OCI-M1 (cell line): ENCODE data around the gene ADAMTSL3.
"Not testable (repeated sequence)": the region's sequence is repeated elsewhere in the genome, so short reads cannot be mapped to it uniquely, and the experiment has no call there.

Source experiments
- DNase-seq: peaks from one replicate; lab custom pipeline; 2025; lab: John Stamatoyannopoulos, UW

The ADAMTSL3 gene

DNA sequence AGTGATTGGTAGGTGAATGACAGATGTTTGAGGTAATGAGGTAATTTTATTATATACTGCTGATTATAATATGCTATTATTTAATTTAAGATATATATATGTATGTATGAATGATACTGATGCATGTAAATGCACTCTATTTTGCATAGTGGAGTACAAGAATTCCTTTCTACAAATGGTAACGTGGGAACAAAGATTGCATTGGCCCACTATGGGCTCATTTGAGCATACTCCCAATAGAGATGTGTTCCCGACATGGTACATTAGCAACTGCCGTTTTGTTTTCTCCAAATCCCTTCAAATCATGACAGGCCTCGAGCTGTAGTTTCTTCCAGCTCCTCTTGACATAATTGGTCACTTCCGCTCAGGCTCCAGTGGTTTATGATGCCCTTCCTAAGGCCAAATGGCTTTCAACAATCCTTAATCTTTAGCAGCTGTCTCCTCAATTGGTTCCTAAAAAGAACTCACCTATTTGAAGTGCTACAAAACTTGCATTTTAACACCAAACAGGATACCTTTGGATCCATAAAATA lies 266.1 kb downstream of the ADAMTSL3 start:
- DNase-seq = no peak

GRCh38 chr15:83922649-83923294 lies 268.8 kb downstream of the ADAMTSL3 start:
- no peak for DNase-seq

- no peak for DNase-seq
Observed at GRCh38 chr15:83926116-83926515, 272.2 kb downstream of the ADAMTSL3 start.

DNA sequence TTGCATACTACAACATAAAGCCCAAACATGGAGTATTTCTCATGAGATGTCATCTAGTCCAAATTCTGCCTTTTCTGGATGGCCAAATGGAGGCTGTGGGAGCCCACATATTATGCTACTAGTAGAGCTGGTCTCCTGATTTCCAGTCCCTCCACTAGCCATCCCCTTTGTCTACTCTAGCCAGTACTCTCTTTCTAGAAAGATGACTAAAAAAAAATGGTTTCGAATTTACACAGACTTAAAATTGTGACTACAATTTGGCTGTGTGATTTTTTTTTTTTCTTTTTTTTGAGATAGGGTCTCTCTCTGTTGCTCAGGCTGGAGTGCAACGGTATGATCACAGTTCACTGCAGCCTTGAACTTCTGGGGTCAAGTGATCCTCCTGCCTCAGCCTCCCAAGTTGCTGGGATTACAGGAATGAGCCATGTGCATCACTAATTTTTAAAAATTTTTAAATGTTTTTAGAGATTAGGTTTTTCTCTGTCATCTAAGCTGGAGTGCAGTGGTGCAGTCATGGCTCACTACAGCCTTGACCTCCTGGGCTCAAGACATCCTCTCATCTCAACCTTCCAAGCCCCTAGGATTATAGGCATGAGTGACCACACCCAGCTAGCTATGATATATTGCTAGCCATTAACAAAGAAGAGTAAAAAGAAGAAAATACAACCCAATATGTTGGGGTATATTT lies 273.9 kb downstream of the ADAMTSL3 start:
- no peak for DNase-seq

GRCh38 chr15:83928392-83928734 lies 274.4 kb downstream of the ADAMTSL3 start:
- DNase-seq = no peak

DNA sequence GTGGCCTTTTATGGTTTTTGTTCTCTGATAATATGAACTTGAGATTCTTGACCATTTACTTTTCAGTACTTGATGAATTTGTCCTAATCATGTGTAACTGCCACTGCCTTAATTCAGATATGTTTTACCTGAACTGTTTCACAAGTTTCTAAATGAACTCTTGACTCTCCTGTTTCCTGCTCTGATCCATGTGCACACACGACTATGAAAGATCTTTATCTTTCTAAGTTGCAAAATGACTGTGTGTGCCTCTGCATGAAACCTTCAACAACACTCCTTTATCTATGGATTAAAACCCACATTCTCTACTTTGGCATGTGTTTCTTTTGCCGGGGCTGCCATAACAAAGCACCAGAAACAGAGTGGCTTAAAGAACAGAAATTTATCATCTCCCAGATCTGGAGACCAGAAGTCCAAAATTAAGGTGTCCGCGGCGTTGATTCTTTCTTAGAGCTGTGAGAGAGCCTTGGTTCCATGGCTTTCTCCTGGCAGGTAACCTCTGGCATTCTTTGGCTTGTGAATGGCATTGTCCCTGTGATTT lies 275.0 kb downstream of the ADAMTSL3 start:
- DNase-seq = no peak

GRCh38 chr15:83929619-83930018 lies 275.7 kb downstream of the ADAMTSL3 start:
- DNase-seq = no peak

- DNase-seq = no peak
Observed at GRCh38 chr15:83930392-83931212, 276.7 kb downstream of the ADAMTSL3 start.

GRCh38 chr15:83935774-83936173 lies 281.9 kb downstream of the ADAMTSL3 start:
- DNase-seq = no peak

DNA sequence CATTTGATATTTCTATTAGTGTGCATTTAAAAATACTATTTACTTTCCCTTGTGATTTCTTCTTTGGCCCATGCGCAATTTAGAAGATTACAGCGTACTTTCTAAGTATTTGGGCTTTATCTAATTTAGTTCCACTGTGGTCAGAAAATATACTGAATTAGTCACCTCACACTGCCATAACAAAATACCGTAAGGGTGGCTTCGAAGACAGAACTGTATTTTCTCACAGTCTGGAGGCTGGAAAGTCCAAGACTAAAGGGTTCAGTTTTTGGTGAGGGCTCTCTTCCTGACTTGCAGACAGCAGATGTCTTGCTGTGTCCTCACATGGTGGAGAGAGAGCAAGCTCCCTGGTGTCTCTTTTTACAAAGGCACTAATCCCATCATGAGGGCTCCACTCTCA lies 286.2 kb downstream of the ADAMTSL3 start:
- no peak for DNase-seq

DNA sequence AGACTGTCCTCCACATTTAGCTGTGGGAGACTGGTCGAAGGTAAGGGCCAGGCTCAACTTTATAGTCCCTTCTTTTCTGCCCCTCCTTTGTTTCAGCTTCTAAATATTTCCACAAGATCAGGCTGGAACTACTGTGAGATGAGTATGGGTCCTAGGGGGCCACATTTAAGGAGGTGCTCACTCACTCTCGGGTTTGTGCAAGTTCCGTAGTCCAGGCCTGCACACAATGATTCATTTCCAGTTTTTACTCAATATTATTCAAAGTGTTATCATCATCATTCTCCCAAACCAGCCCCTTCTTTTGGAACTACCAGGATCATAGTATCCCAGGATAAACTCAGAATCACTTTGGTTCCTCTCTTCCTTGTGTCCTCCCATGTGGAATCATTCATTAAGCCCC lies 289.1 kb downstream of the ADAMTSL3 start:
- no peak for DNase-seq

DNA sequence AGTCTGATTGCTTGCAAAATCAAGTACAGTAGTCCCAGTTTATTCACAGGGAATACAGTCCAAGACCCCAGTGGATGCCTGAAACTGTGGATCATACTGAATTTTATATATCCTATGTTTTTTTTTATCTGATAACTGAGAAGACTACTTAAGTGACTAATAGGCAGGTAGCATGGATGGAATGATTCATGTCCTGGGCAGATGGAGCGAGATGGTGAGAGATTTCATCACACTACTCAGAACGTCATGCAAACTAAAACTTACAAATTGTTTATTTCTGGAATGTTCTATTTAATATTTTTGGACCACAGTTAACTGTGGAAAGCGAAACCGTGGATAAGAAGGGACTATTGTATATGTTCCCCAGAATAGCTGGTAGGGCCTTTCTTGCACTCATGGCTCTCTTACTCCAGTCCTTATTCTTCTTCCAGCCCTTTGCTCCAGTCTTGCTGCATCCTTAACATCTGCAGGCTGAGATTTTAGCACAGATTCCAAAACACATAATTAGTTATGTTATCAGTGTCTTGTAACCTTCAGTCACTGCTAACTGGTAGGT lies 290.0 kb downstream of the ADAMTSL3 start:
- DNase-seq = no peak

DNA sequence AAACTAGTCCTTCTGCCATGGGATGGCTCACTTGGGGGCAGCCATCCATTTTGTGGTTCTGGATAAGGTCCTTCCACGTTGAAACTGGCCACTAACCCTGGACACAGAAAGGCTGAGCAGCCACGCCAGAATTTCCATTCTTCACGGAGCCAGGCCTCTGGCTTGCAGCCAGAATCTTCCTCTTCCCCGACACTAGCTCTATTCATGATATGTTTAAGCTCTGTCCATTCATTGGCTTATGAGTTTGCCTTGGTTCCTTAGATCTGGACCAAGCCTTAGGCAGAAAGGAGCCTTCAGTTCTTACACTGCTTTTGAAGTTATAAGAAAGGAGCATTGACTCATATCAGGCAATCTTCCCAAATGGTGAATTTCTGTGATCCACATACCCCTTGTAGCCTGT lies 293.2 kb downstream of the ADAMTSL3 start:
- no peak for DNase-seq

GRCh38 chr15:83954506-83954905 lies 300.6 kb downstream of the ADAMTSL3 start:
- DNase-seq = no peak

- DNase-seq = no peak
Observed at GRCh38 chr15:83955806-83956265, 301.9 kb downstream of the ADAMTSL3 start.

- DNase-seq = no peak
Observed at GRCh38 chr15:83956887-83957286, 303.0 kb downstream of the ADAMTSL3 start.

- DNase-seq = no peak
Observed at GRCh38 chr15:83959477-83959876, 305.6 kb downstream of the ADAMTSL3 start.

DNA sequence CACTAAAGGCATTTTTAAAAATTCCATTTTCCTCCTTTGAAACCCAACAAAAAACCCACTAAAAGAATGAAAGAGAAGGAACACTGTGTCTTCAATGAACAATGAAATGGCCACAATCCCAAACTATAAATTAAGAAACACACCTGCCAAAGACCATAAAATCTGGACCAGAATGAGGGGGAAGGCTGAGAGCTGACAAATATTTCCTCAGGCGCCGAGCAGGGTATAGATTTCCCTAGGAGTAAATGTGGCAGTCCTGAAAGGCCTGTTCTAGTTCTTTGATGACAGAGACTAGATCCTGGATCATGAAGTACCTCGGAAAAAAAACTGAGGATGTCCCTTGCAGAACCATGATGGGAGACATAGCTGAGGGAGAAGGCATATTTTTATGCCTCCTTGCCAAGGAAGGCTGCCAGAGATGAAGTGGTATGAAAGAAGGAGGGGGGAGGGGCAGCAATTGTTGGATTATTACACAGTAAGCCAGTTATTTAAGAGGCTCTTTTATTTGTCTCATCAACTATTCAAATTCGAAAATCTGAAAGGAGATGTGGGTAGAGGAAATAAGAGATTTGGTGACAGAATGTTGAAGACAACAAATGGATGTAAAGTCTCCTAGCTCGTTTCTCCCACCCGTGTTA lies 306.4 kb downstream of the ADAMTSL3 start:
- no peak for DNase-seq

- DNase-seq = no peak
Observed at GRCh38 chr15:83961311-83961710, 307.4 kb downstream of the ADAMTSL3 start.

DNA sequence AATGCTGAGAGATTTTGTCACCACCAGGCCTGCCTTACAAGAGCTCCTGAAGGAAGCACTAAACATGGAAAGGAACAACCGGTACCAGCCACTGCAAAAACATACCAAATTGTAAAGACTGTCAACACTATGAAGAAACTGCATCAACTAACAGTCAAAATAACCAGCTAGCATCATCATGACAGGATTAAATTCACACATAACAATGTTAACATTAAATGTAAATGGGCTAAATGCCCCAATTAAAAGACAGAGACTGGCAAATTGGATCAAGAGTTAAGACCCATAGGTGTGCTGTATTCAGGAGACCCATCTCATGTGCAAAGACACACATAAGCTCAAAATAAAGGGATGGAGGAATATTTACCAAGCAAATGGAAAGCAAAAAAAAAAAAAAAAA lies 311.0 kb downstream of the ADAMTSL3 start:
- DNase-seq = not testable (repeated sequence)

DNA sequence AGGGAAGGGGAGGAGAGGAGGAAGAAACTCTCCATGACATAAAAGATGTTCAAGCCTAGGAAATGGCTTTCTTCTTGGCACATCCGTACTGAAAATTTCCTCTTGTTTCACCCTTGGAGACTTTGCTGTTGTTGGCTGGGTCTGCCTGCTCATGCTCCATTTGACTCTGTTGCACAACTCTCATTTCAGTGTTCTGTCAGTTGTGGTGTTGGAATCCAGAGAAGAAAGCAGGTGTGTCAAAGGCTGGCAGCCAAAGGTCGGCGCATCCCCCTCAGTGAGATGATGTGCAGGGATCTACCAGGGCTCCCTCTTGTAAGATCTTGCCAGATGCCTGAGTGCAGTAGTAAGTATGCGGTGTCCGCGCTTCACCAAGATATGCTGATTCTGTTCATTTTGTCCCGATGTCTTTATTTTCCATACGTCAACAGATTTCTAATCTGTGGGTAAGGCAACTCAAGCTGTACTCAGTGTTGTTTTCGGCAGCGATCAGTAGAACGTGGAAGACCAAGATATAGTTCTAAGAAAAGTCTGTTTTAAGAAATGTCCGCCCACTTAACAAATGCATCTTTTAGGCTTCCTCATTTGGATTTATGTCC lies 316.5 kb downstream of the ADAMTSL3 start:
- DNase-seq = no peak
